Measurements from ENCODE around the gene ITGB2. TPM values are rescaled to one million over a fixed set of nuclear protein-coding genes. Genes with fewer than 3 reads are reported as not detected.

Gene ITGB2
- total and polyA plus RNA-seq, 12 donors: 6.3 to 249 (median 98.9) TPM

GRCh38 chr21:44901391-44902074 is 19.2 kb downstream of the ITGB2 start:
- Histone ChIP-seq H3K27me3 (peaks cover 4% of the 10 kb centered on the region), H3K36me3 (replicated peaks in 1 of 2) (peaks cover 0 to 8% of the 10 kb centered on the region in 2 donors), H3K9me3 (replicated peaks in 1 of 3) (no peaks in the 10 kb centered on the region), H3K4me1 (replicated peaks in 1 of 2) (no peaks in the 10 kb centered on the region), H3K4me3 (no peak overlapping the region), H3K27ac (no peak overlapping the region)
- TF ChIP-seq POLR2A (IDR thresholded peaks at IDR 0.05) (no peak), CTCF (IDR thresholded peaks at IDR 0.05) (no peak)
- intact Hi-C loops (cut with DNase I): no loop called here
- no peak for DNase-seq
- 77 to 83% (median 82%) methylated on average over 16 to 27 of the region's 27 CpGs for WGBS, 4 donors

- Histone ChIP-seq H3K27ac (no peak overlapping the region), H3K27me3 (peaks cover 4% of the 10 kb centered on the region), H3K9me3 (replicated peaks in 1 of 3) (no peaks in the 10 kb centered on the region), H3K4me3 (no peak overlapping the region), H3K4me1 (replicated peaks in 1 of 2) (no peaks in the 10 kb centered on the region), H3K36me3 (replicated peaks in 1 of 2) (peaks cover 0 to 8% of the 10 kb centered on the region in 2 donors)
- 82 to 85% (median 83%) methylated on average over 17 to 28 of the region's 28 CpGs for WGBS, 4 donors
- no peak for TF ChIP-seq CTCF (IDR thresholded peaks at IDR 0.05)
- no peak for DNase-seq
- intact Hi-C loops (cut with DNase I): no loop called here
These were observed 20.0 kb downstream of the ITGB2 start for GRCh38 chr21:44900559-44901251.

- TF ChIP-seq CTCF (IDR thresholded peaks at IDR 0.05) (no peak), POLR2A (IDR thresholded peaks at IDR 0.05) (no peak)
- no peak for DNase-seq
- H3K4me3 ChIP-seq: no peak overlapping the region
- intact Hi-C loops (cut with DNase I): loop anchor here in 1 of 2 donors (5.0 kb wide), 1 partner anchor 32 kb away; no protein-coding TSS in a partner anchor
- no peak overlapping the region for H3K27ac ChIP-seq
- H3K27me3 ChIP-seq: peaks cover 4% of the 10 kb centered on the region
- peaks cover 0 to 8% of the 10 kb centered on the region in 2 donors for H3K36me3 ChIP-seq (replicated peaks in 1 of 2)
- no peaks in the 10 kb centered on the region for H3K9me3 ChIP-seq (replicated peaks in 1 of 3)
- no peaks in the 10 kb centered on the region for H3K4me1 ChIP-seq (replicated peaks in 1 of 2)
- WGBS, 4 donors: 67 to 86% (median 80%) methylated on average over 19 to 37 of the region's 37 CpGs
These were observed 20.7 kb downstream of the ITGB2 start for GRCh38 chr21:44899768-44900558.
